Measurements from ENCODE around the gene CFD. TPM values are rescaled to one million over a fixed set of nuclear protein-coding genes. Genes with fewer than 3 reads are reported as not detected.

Gene CFD
- total and polyA plus RNA-seq, 10 of the 15 experiments (the other 5 are each of a cell fraction or from before 2014, with no cell fraction given), result 0.05 to 1.1 (median 0.38) TPM; not detected in 4

- RAD21 ChIA-PET (ENCODE audit: unreplicated experiment), result no interaction called here
- intact Hi-C loops (cut with micrococcal nuclease; ENCODE audit: unreplicated experiment), result no loop called here
- Histone ChIP-seq H2AFZ (ENCODE audit: control insufficient read depth, low read depth, low read length) (no peak overlapping the region), H3K27me3 (replicated peaks in 1 of 2; ENCODE audit: control insufficient read depth in 2 of 2, insufficient read depth in 2 of 2, low read length in 1 of 2) (no peaks in the 10 kb centered on the region), H3K9ac (ENCODE audit: control insufficient read depth, insufficient read depth, low read length) (no peak overlapping the region), H4K20me1 (ENCODE audit: control insufficient read depth, insufficient read depth) (no peaks in the 10 kb centered on the region), H3K4me3 (no peak overlapping the region), H3K4me2 (ENCODE audit: control insufficient read depth, insufficient read depth) (no peak overlapping the region), H3K36me3 (ENCODE audit: control insufficient read depth in 2 of 2, insufficient read depth in 2 of 2, low read length in 1 of 2) (peaks cover 0 to 6% of the 10 kb centered on the region in 2 experiments; a peak in 2 of 4 replicates), H3K9me3 (replicated peaks; ENCODE audit: control insufficient read depth, insufficient read depth, low read length) (no peaks in the 10 kb centered on the region), H3K27ac (ENCODE audit: control insufficient read depth, insufficient read depth) (no peak overlapping the region), H3K79me2 (ENCODE audit: control insufficient read depth, insufficient read depth, low read length) (peaks cover 7% of the 10 kb centered on the region), H3K4me1 (ENCODE audit: control insufficient read depth, insufficient read depth, low read length) (peaks cover 19% of the 10 kb centered on the region)
- no TSS peak for BruUV-seq (replicated peaks)
- CTCF ChIA-PET, result interaction anchor here (1.0 kb wide), 1 partner anchor 39 kb away, joined by 3 read pairs; no protein-coding TSS in a partner anchor
- DNase-seq (ENCODE audit: low read depth, low spot score) (no peak), FAIRE-seq (no peak), ATAC-seq (no peak)
- SMC1A ChIA-PET (ENCODE audit: uncharacterized antibody, unreplicated experiment), result no interaction called here
- POLR2A ChIA-PET, result interaction anchor here (1.0 kb wide), 1 partner anchor 10 kb away, joined by 3 read pairs; the partner anchor contains the start of gene MED16
- WGBS (ENCODE audit: insufficient coverage, insufficient replicate concordance, low lambda C conversion rate, missing lambda C conversion rate), result 83% methylated on average over 14 of the region's 14 CpGs
- TF ChIP-seq USF2 (IDR thresholded peaks at IDR 0.05; ENCODE audit: borderline replicate concordance, low read depth, low read length), result no peak
- TF ChIP-seq ZBTB11 (CRISPR knock-in tag; IDR thresholded peaks at IDR 0.05), result no peak
- no peak for TF ChIP-seq SMARCA5 (IDR thresholded peaks at IDR 0.05)
- in situ Hi-C loops (cut with MboI), result no loop called here
Measured at GRCh38 chr19:902446-903226, 43.2 kb downstream of the CFD start.
